Esophagus muscularis mucosa (tissue), 3 donors: Measurements from ENCODE around the gene TNIP3.

ENCODE experiments used
- POLR2A ChIP-seq: fragments of 450-650 bp; IDR thresholded peaks from one replicate; pipeline ENCODE4 v1.6.1; 2017; ENCODE audit warnings: antibody characterized with exemption, moderate library complexity, mild to moderate bottlenecking, low read depth
- TF ChIP-seq, protein P1 (sequence below), 3 experiments: fragments of 200-600 bp in 2 of 3; fragments of 450-650 bp in 1 of 3; sonication (generic) in 2 of 3; IDR thresholded peaks; one replicate each; pipeline ENCODE4 v1.5.1; 2017 to 2019; ENCODE audit warnings: antibody characterized with exemption in 3 of 3, mild to moderate bottlenecking in 2 of 3, moderate library complexity in 1 of 3

DNA sequence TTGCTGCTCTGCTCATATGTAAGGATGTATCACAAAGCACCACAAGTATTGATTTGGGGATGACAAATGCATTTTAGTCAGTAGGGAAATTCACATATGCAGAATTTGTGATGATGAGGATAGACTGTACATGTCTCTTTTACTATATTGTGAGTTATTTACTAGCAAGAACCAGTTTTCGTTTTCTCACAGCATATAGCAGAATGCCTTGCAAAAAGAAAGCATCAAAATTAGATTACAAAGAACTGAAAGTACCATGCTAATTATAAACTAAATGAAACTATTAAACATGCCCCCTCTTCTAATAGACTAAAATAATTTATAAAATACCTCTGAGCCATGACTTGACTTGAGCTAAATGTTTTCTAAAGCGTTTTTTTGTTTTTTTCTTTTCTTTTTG is 20.1 kb downstream of the TNIP3 start:
- no peak for TF ChIP-seq POLR2A
- TF ChIP-seq, protein P1, sequence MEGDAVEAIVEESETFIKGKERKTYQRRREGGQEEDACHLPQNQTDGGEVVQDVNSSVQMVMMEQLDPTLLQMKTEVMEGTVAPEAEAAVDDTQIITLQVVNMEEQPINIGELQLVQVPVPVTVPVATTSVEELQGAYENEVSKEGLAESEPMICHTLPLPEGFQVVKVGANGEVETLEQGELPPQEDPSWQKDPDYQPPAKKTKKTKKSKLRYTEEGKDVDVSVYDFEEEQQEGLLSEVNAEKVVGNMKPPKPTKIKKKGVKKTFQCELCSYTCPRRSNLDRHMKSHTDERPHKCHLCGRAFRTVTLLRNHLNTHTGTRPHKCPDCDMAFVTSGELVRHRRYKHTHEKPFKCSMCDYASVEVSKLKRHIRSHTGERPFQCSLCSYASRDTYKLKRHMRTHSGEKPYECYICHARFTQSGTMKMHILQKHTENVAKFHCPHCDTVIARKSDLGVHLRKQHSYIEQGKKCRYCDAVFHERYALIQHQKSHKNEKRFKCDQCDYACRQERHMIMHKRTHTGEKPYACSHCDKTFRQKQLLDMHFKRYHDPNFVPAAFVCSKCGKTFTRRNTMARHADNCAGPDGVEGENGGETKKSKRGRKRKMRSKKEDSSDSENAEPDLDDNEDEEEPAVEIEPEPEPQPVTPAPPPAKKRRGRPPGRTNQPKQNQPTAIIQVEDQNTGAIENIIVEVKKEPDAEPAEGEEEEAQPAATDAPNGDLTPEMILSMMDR (IDR thresholded peaks at IDR 0.05) = no peak
